IPS-NIHi11 (cell line): Measurements from ENCODE around the gene USP9Y.
A peak's percentile ranks its signal among the peaks of the same experiment; 100 is the strongest.

ENCODE experiments used
- DNase-seq: peaks from one replicate; pipeline ENCODE4 v3.0.0; 2012; ENCODE audit warnings: mixed read lengths, low spot score

Gene USP9Y

DNA sequence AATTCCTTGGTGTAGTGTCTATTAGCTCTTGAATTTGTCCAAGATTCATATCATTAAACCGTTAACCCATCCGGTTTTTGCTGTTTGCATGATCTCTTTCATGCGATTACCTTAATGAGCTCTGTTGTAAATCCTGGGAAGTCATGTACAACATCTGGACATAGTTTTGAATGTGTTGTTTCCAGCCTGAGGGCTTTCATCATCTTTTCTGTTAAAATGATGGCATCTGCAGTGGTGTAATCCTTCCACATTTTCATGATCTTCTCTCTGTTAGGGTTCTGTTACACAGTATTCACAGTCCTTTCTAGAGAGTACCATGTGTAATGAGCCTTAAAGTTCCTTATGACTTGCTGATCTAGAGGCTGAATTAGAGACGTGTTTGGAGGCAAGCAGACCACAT is 64.9 kb downstream of the USP9Y start:
- no peak for DNase-seq

- no peak for DNase-seq
Observed at GRCh38 chrY:12784521-12784920, 83.5 kb downstream of the USP9Y start.

- DNase-seq, result no peak
Observed at GRCh38 chrY:12793999-12794398, 93.0 kb downstream of the USP9Y start.

GRCh38 chrY:12808046-12808445 is 107.0 kb downstream of the USP9Y start:
- DNase-seq, result no peak

DNA sequence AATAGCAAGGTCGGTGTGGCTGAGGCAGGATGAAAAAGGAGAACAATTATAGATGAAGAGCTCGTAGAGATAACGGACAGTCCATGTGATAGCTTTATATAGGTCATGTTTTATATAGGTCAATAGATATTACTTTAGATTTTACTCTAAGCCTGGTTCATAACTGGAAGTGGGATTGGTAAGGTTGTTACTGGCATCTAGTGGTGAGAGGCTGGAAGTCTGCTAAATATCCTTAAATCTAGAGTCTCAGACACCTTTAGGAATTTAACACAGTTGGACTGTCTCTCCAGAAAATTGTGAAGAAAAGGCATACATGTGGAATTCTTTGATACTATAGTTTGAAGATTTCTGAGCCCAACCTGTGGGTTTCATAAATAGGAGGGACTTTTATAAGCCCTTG is 108.0 kb downstream of the USP9Y start:
- peak; percentile 2 for DNase-seq

- DNase-seq, result no peak
Observed at GRCh38 chrY:12823408-12823807, 122.4 kb downstream of the USP9Y start.

DNA sequence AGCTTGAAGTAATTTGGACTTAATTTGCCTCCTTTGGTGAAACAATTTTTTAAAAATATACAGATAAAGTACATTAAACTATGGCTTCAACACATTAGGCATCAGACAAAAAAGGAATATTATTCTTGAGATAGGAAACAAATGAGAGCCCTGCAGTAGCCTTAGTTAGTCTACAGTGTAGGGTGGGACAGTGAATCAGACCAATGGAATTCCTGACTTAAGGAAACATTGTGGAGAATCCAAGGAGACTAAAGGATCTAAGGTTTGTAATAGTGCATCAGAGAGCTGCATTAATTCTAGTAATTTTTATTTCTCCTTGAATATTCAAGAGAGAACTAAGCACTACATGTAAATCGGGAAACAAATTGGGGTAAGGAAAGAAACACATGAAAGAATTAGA is 125.8 kb downstream of the USP9Y start:
- no peak for DNase-seq

DNA sequence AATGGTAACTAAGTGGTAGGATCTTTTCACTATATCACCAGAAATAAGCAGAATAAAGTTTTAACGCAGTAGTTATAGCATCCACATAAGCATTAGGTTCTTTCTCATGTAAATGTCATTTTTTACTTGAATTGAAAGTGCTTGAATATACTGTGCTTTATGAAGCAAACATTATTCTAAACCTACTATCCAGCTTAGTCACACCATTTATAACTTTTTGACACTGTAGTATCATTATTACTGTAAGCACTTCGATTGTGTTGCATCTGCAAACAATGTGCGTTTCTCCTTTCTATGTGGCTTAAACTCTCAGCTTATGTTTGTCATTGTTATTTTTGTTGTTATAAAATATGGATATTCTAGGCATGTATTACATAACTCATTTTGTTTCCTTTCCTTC is 132.3 kb downstream of the USP9Y start:
- DNase-seq, result no peak

- DNase-seq, result no peak
Observed at GRCh38 chrY:12837550-12837949, 136.5 kb downstream of the USP9Y start.

DNA sequence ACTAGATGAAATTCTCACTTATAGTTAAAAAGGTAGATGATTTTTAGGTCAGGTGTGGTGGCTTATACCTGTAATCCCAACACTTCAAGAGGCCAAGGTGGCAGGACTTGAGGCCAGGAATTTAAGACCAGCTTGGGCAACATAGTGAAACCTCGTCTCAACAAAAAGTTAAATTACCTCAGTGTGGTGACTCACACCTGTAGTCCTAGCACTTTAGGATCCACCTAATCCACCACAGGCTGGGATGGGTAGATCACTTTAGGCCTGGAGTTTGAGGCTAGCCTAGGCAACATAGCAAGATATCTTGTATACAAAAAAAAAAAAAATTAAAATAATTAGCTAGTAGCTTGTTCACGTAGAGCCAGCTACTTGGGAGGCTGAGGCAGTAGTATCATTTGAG is 140.3 kb downstream of the USP9Y start:
- DNase-seq, result no peak

- DNase-seq, result no peak
Observed at GRCh38 chrY:12846793-12847192, 145.8 kb downstream of the USP9Y start.

DNA sequence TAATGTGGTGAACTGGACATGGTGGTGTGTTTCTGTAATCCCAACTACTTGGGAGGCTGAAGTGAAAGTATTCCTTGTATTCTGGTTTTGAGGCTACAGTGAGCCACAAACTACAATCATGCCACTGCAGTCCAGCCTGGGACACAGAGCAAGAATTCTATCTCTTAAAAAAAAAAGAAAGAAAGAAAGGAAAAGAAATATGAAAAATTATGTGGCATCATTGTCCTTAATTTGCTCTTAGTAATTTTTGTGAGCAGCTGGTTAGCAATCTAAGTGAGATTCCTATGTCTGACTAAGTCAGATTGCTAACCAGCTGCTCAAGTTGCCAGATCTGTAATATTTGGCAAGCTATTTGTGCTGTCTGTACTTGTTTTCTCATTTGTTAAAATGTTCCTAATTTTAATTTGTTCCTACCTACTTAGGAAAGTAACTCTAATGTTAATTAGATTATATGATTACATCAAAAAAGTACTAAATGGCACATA is 154.8 kb downstream of the USP9Y start:
- DNase-seq, result no peak

- no peak for DNase-seq
Observed at GRCh38 chrY:12867960-12868359, 166.9 kb downstream of the USP9Y start.

- no peak for DNase-seq
Observed at GRCh38 chrY:12896973-12897372, 195.9 kb downstream of the USP9Y start.

- DNase-seq, result no peak
Observed at GRCh38 chrY:12898604-12899003, 197.6 kb downstream of the USP9Y start.

GRCh38 chrY:12904618-12905516 is 203.8 kb downstream of the USP9Y start, which contains the start of gene DDX3Y:
Gene DDX3Y (plus strand): TSS chrY:12904868. CDS start chrY:12904937, 69 bp downstream.
- DNase-seq, result peak; percentile 87

DNA sequence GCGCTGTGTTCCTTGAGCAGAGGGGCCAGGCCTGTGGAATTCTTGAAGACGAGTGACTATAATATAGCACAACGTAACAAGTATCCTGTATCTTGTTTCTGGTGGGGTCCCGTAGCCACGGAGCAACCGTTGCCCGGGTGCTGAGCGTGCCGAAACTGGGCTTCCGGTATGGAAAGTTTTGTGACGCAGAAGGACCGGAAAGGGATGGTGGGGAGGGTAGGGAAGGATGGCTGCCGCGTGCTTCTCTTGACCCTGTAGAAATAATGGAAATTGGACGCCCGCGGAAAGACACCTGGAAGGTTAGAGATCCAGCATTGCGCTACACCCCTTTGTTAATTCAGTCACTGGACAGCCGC is 204.5 kb downstream of the USP9Y start:
- peak; percentile 31 for DNase-seq

GRCh38 chrY:12905895-12906294 is 204.9 kb downstream of the USP9Y start:
- DNase-seq, result no peak
